ENCODE results near the gene CCDC86.

GRCh38 chr11:60878245-60879101, 36.6 kb downstream of the CCDC86 start:
- TF ChIP-seq CTCF (IDR thresholded peaks at IDR 0.05) (no peak), POLR2A (IDR thresholded peaks at IDR 0.05) (no peak)
